Transverse colon (tissue), 4 donors: ENCODE data around the gene GOLGA6L10. TPM values are rescaled to one million over a fixed set of nuclear protein-coding genes. Genes with fewer than 3 reads are reported as not detected.

Experiments used
- DNase-seq: peaks from one replicate; pipeline ENCODE4 v3.0.0-alpha.2; 2019
- H3K27ac ChIP-seq, 4 donors: fragments of 200-600 bp; sonication (generic); 2 replicates each; pipeline ENCODE4 v1.5.1; 2016 to 2018; ENCODE audit warnings: inconsistent platforms in 4 of 4
- H3K27me3 ChIP-seq: fragments of 200-600 bp; sonication (generic); 2 replicates; pipeline ENCODE4 v1.5.1; 2017; ENCODE audit warnings: inconsistent platforms
- H3K36me3 ChIP-seq, 4 donors: fragments of 200-600 bp; sonication (generic); 2 replicates each; pipeline ENCODE4 v1.5.1; 2017 to 2019; ENCODE audit warnings: inconsistent platforms in 4 of 4
- H3K4me1 ChIP-seq, 4 donors: fragments of 200-600 bp; sonication (generic); 2 replicates each; pipeline ENCODE4 v1.5.1; 2017 to 2020; ENCODE audit warnings: inconsistent platforms in 4 of 4
- H3K4me3 ChIP-seq, 4 donors: fragments of 200-600 bp; sonication (generic); 1 replicate in 1 of 4; 2 replicates in 3 of 4; pipeline versions ENCODE4 v1.5.1 to v1.6.1; 2017 to 2019; ENCODE audit warnings: inconsistent platforms in 4 of 4
- H3K9me3 ChIP-seq, 2 donors: fragments of 200-600 bp; sonication (generic); 2 replicates each; pipeline ENCODE4 v1.5.1; 2017 to 2019; ENCODE audit warnings: inconsistent platforms in 2 of 2
- EP300 ChIP-seq: sonication (generic); formaldehyde crosslinking; IDR thresholded peaks from one replicate; pipeline ENCODE4 v1.6.1; 2017; ENCODE audit warnings: antibody characterized with exemption, low read depth
- POLR2A ChIP-seq: fragments of 450-650 bp; IDR thresholded peaks from one replicate; pipeline ENCODE4 v1.6.1; 2016; ENCODE audit warnings: antibody characterized with exemption, mild to moderate bottlenecking, moderate library complexity
- POLR2AphosphoS5 ChIP-seq, 3 donors: sonication (generic); formaldehyde crosslinking; IDR thresholded peaks; one replicate each; pipeline ENCODE4 v1.6.1; 2016; ENCODE audit warnings: antibody characterized with exemption in 3 of 3
- WGBS, 2 donors: methylation state at CpG; one replicate each; pipeline ENCODE4 v1.1.5; 2018; ENCODE audit warnings: low coverage in 1 of 2; 5-methylcytosine and 5-hydroxymethylcytosine counted together
- in situ Hi-C, 4 donors: fragments of 200-750 bp; cut with MboI; loops; one replicate each; pipeline versions ENCODE4 v1.15.0 to v1.15.1; 2017; ENCODE audit warnings: low sequenced_read_pairs in 3 of 4, low pct_ligation_motif_present in 1 of 4, low pct_unique_long_range_greater_than_20kb in 1 of 4
- intact Hi-C: fragments of 100-400 bp; cut with DNase I; formaldehyde crosslinking; loops from one replicate; pipeline ENCODE4 v1.15.1; 2023; ENCODE audit warnings: low total_unique reads
- total RNA-seq, 4 donors: library from RNA; depleted of rRNA; stranded (reverse); fragments of >200 nt; gene quantifications; one replicate each; pipeline ENCODE4 v1.1.0, GENCODE V29; 2016
- TF ChIP-seq, protein P1 (sequence below), 5 experiments: fragments of 200-600 bp in 3 of 5; fragments of 450-650 bp in 2 of 5; sonication (generic) in 3 of 5; IDR thresholded peaks; 1 replicate in 2 of 5; 2 replicates in 3 of 5; pipeline ENCODE4 v1.5.1; 2016 to 2017; ENCODE audit warnings: antibody characterized with exemption in 5 of 5, inconsistent platforms in 3 of 5, mild to moderate bottlenecking in 2 of 5, moderate library complexity in 1 of 5

The GOLGA6L10 gene
- total RNA-seq, 4 donors from 2014 or later = 1.2 to 17.1 (median 1.3) TPM; not detected in 1

DNA sequence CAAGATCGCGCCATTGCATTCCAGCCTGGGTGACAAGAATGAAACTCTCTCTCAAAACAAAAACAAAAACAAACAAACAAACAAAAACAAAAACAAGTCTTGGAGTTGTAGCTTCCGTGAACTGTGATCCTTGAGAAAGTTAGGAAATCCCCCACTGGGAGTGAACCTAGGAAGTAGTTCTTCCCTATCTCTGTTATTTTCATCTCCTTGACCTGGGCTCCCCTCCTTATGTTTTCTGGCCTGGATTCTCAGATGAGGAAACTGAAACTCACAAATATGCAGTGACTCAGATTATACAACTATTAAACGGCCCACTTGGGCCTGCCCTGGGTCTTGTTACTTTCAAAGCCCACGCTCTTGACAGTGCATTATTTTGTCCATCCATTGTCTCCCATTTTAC lies 57.0 kb downstream of the GOLGA6L10 start:
- Histone ChIP-seq H3K27me3 (no peaks in the 10 kb centered on the region), H3K36me3 (no peaks in the 10 kb centered on the region), H3K4me3 (no peak overlapping the region), H3K4me1 (no peaks in the 10 kb centered on the region), H3K9me3 (no peaks in the 10 kb centered on the region), H3K27ac (no peak overlapping the region)
- in situ Hi-C loops = loop anchor here in 1 of 4 donors (25.0 kb wide), 1 partner anchor 120 kb away; no protein-coding TSS in a partner anchor
- no peak for TF ChIP-seq POLR2A
- TF ChIP-seq, protein P1, sequence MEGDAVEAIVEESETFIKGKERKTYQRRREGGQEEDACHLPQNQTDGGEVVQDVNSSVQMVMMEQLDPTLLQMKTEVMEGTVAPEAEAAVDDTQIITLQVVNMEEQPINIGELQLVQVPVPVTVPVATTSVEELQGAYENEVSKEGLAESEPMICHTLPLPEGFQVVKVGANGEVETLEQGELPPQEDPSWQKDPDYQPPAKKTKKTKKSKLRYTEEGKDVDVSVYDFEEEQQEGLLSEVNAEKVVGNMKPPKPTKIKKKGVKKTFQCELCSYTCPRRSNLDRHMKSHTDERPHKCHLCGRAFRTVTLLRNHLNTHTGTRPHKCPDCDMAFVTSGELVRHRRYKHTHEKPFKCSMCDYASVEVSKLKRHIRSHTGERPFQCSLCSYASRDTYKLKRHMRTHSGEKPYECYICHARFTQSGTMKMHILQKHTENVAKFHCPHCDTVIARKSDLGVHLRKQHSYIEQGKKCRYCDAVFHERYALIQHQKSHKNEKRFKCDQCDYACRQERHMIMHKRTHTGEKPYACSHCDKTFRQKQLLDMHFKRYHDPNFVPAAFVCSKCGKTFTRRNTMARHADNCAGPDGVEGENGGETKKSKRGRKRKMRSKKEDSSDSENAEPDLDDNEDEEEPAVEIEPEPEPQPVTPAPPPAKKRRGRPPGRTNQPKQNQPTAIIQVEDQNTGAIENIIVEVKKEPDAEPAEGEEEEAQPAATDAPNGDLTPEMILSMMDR (IDR thresholded peaks at IDR 0.05) = no peak
- TF ChIP-seq POLR2AphosphoS5 (IDR thresholded peaks at IDR 0.05) = no peak
- TF ChIP-seq EP300 = no peak
- no peak for DNase-seq
- WGBS, 2 donors = 85 to 93% methylated on average over 3 to 5 of the region's 5 CpGs
- intact Hi-C loops = no loop called here

Other genes starting within 250 kb of the GOLGA6L10 start
- gene EFL1, start 86.7 kb downstream of the GOLGA6L10 start, total RNA-seq = 10 to 100 TPM; 35.0 to 57.9 (median 46.5) TPM
- 1 to 10 TPM in 2 of 4 donors, under 1 TPM in 1, not detected in 1; 0.20 to 3.0 (median 2.4) TPM for gene SAXO2, start 86.7 kb downstream of the GOLGA6L10 start, total RNA-seq
- 10 to 100 TPM in 1 of 4 donors, 1 to 10 TPM in 3; 2.6 to 13.1 (median 6.6) TPM for gene GOLGA6L9, start 80.3 kb upstream of the GOLGA6L10 start, total RNA-seq
- 1,000 to 10,000 TPM in 3 of 4 donors, 100 to 1,000 TPM in 1; 649 to 1,349 (median 1,094) TPM for gene RPS17, start 191.0 kb upstream of the GOLGA6L10 start, total RNA-seq